NCI-H146 (cell line): ENCODE results near the gene CLCN2.

Experiments used
- DNase-seq: peaks from one replicate; lab custom pipeline; 2025; lab: John Stamatoyannopoulos, UW

The CLCN2 gene

GRCh38 chr3:184325715-184326369 lies 35.6 kb downstream of the CLCN2 start:
- DNase-seq = no peak

- DNase-seq = no peak
Measured at GRCh38 chr3:184325269-184325668, 36.1 kb downstream of the CLCN2 start.

GRCh38 chr3:184323696-184324095 lies 37.7 kb downstream of the CLCN2 start:
- no peak for DNase-seq

- DNase-seq = no peak
Measured at GRCh38 chr3:184322731-184323487, 38.5 kb downstream of the CLCN2 start.

- DNase-seq = no peak
Measured at GRCh38 chr3:184321666-184322065, 39.7 kb downstream of the CLCN2 start.

GRCh38 chr3:184320104-184320445 lies 41.3 kb downstream of the CLCN2 start:
- DNase-seq = no peak

GRCh38 chr3:184317201-184317600 lies 44.2 kb downstream of the CLCN2 start:
- DNase-seq = no peak

GRCh38 chr3:184316792-184317191 lies 44.6 kb downstream of the CLCN2 start:
- DNase-seq = no peak

GRCh38 chr3:184315871-184316661 lies 45.3 kb downstream of the CLCN2 start:
- no peak for DNase-seq

- DNase-seq = no peak
Measured at GRCh38 chr3:184315543-184315867, 45.9 kb downstream of the CLCN2 start.

- DNase-seq = peak; percentile 74
Measured at GRCh38 chr3:184314700-184315542, 46.5 kb downstream of the CLCN2 start.

- peak; percentile 98 for DNase-seq
Measured at GRCh38 chr3:184314363-184314699, 47.1 kb downstream of the CLCN2 start, which contains the start of gene EIF4G1. Gene EIF4G1 (plus strand): TSS chr3:184314606. CDS start chr3:184315797, 1,191 bp downstream.

GRCh38 chr3:184311633-184312032 lies 49.8 kb downstream of the CLCN2 start:
- DNase-seq = no peak

- no peak for DNase-seq
Measured at GRCh38 chr3:184308744-184309143, 52.7 kb downstream of the CLCN2 start.

- no peak for DNase-seq
Measured at GRCh38 chr3:184307915-184308314, 53.5 kb downstream of the CLCN2 start.

- DNase-seq = no peak
Measured at GRCh38 chr3:184306341-184306972, 54.9 kb downstream of the CLCN2 start.

GRCh38 chr3:184305577-184305976 lies 55.8 kb downstream of the CLCN2 start:
- DNase-seq = no peak

GRCh38 chr3:184300378-184300720 lies 61.1 kb downstream of the CLCN2 start:
- DNase-seq = no peak

GRCh38 chr3:184299488-184300377 lies 61.7 kb downstream of the CLCN2 start:
- peak; percentile 44 for DNase-seq

GRCh38 chr3:184298759-184299487 lies 62.5 kb downstream of the CLCN2 start, which contains the start of gene PSMD2:
Gene PSMD2 (plus strand): TSS chr3:184299241. CDS start chr3:184299267, 26 bp downstream.
- DNase-seq = peak; percentile 99
